COR-L47 (cell line): ENCODE results near the gene ZMYND8.
"Not testable (repeated sequence)": the region's sequence is repeated elsewhere in the genome, so short reads cannot be mapped to it uniquely, and the experiment has no call there.

Source experiments
- DNase-seq: peaks from one replicate; lab custom pipeline; 2025; lab: John Stamatoyannopoulos, UW

ZMYND8 gene

DNA sequence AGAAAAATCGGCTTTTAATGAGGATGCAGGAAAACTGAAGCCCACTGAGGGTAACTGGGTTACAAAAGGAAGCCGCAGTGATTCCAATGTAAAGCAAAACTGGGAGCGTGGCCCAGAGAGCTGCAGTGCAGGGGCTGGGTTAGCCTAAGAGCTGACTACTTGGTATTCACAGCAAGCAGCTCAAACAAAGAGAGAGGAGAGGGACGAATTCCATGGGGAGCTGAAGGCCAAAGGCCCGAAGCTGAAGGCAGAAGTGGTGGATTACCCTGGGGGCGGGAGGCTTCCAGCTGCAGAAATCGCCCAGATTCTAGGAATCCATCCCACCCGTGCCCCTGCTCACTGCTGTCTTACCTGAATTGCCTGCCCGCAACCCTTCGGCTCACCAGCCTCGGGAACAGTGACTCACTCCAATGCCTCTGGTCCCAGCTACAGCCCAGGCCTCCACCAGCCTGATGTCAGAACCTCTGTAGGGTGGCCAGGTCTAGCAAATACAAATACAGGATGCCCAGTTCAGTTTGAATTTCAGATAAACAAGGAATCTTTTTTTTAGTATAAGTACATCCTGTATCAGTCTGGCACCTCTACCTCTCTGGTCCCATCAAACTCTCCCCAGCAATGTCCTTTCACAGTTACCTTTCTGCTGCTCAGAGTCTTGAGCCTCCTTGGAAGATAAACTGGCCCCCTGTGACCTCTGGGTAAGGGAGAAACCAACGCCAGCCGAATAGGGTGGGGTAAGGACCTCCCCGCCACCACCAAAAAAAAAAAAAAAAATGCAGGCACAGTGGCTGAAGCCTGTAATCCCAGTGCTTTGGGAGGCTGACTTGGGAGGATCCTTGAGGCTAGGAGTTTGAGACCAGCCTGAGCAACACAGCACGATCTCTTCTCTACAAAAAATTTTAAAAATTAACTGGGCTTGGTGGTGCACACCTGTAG is 14.6 kb upstream of the ZMYND8 start:
- no peak for DNase-seq

DNA sequence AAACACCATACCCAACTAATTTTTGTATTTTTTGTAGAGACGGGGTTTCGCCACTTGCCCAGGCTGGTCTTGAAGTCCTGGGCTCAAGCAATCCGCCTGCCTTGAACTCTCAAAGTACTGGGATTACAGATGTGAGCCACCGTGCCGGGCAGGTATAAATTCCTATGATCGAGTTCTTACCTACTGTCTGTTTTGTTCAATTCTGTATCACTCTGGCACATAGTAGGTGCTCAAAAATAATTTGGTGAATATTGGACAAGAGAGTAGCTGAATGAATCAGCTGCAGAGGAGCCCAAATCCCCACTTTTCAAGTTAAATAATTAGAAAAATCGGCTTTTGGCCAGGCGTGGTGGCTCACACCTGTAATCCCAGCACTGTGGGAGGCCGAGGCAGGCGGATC is 13.7 kb upstream of the ZMYND8 start:
- DNase-seq = no peak

DNA sequence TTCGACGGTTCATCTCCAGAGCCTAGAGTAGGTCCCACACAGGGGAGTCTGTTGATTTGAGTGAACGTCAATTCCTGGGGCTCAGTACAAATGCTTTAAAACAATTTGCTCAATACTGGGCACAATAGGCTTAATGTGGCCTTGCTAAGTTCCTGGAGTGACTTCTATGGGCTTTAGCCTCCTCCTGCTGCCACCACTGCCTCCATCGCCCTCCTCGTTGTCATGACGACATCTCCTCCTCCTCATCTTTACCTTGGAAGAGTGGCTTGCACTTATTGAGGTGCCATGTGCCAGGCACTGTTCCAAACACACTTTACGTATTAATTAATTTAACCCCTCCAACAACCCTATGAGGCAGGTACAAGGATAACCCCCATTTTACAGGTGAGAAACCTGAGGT is 11.8 kb upstream of the ZMYND8 start:
- no peak for DNase-seq

DNA sequence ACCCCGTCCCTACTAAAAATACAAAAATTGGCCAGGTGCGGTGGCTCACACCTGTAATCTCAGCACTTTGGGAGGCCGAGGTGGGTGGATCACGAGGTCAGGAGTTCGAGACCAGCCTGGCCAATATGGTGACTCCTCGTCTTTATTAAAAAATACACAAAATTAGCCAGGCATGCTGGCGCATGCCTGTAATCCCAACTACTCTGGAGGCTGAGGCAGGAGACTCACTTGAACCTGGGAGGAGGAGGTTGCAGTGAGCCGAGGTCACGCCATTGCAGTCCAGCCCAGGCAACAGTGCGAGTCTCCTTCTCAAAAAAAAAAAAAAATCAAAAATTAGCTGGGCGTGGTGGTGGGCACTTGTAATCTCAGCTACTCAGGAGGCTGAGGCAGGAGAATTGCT is 9.8 kb upstream of the ZMYND8 start:
- DNase-seq = not testable (repeated sequence)

DNA sequence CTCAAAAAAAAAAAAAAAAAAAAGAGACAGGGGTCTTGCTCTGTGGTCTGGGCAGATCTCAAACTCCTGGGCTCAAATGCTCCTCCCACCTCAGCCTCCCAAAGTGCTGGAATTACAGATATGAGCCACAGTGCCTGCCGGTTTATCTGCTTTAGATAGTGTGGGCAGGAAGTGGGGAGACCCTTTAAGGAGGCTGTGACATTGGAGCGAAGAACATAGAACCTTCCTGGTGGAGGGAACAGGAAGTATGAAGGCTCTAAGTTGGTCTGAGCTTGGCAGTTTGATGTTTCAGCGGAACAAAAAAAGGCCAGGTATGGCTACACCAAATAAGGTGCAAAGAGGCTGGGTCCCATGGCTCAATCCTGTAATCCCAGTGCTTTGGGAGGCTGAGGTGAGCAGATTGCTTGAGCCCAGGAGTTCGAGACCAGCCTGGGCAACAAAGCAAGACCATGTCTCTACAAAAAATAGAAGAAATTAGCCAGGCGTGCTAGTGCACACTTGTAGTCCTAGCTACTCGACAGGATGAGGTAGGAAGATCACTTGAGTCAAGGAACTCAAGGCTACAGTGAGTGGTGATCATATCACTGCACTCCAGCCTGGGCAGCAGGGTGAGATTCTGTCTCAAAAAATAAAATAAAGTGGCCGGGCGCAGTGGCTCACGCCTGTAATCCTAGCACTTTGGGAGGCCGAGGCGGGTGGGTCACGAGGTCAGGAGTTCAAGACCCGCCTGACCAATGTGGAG is 8.7 kb upstream of the ZMYND8 start:
- DNase-seq = no peak

DNA sequence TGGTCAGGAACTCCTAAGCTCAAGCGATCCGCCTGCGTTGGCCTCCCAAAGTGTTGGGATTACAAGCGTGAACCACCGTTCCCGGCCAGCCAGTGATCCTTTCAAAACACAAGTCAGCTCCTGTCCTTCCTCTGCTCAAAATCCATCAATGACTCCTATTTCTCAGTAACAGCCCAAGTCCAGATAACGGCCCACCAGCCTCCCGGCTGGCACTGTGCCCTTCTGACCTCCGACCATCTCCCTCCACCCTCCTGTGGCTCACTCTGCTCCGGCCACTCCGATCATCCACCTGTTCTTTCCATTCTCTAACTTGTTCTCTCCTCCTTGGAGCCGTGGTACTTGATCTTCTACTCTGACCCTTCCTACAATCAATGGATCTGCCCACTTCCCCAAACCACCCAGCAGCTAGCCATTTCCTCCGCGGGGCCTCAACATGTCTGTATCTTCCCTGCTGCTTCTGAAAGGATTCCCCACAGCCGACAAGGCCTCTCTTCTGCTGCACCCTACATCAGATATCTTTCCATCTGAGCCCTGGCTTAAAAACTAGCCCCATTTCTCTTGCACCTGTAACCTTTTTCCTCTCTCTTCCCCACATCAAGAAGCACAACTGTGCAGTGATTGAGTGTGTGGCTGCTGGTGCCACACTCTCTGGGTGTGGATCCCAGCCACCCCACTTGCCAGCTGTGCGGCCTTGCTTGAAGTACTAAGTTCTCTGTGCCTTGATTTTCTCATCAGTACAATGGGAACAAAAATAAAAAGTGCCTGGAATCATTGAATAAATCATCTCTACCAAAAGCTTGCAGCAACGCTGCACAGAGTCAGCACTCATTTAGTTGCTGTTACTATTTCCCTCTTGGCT is 6.1 kb upstream of the ZMYND8 start:
- DNase-seq = no peak

DNA sequence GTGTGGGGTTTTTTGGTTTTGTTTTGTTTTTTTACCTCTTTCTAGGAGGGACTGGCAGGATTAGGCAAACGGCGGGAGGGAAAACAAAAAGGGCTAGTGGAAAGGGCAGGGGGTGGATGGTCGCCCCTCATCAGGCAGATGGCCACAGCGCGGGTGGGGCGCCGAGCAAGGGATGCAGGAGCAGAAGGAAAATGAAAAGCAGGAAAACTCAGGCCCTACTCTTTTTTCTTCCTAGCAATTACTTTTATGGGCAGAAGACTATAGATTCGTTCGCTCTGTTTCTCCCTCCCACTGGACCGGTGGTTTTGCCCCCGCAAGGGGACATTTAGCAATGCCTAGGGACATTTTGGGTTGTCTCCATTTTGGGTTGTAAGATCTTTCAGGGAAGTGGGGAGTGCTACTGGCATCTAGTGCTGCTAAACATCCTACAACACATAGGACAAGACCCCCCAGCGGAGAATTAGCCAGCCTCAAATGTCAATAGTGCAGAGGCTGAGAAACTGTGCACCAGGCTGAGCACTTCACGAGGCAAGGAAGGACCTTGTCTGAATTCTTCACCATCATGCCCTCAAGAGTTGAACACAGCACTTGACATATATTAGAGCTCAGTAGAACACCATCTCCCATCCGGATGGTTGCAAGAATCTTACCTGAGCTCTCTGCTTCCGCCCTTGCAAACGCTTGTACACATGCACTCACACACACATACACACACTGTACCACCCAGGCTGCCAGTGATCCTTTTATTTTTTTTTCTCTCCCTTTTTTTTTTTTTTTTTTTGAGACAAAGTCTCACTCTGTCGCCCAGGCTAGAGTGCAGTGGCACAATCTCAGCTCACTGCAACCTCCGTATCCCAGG is 4.8 kb upstream of the ZMYND8 start:
- no peak for DNase-seq

DNA sequence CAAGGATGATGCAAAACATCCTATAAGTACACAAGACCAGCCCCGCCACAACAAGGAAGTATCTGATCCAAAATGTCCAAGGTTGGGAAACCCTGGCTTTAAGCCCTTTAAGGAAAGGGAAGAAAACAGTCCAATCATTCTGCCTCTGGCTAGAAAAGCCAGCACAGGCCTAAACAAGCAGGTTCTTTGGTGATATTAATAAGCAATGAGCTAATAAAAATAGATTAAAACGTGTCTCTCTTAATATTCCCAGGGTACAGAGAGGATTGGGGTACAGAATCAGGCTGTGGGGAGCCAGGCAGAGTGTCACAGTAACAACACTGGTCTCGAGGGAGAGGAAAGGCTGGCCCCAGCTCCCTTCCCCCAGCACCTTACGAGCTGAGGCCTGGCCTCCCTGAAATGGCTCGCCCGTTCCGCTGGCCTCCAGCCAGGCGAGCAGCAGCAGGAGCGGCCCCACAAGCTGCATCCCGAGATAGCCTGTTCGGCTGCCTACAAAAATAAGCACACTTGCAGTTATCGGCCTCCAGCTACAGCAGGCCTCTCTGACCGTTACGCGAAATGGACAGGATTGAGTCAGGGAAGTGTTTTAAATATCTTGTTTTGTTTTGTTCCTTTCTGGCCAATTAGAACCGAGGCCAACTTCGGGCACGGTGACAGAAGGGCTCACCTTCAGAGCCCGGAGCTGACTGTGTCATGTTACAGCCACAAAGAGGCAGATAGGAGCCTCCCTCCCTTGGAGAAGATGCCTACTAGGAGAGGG is 4.0 kb upstream of the ZMYND8 start:
- peak; percentile 76 for DNase-seq

DNA sequence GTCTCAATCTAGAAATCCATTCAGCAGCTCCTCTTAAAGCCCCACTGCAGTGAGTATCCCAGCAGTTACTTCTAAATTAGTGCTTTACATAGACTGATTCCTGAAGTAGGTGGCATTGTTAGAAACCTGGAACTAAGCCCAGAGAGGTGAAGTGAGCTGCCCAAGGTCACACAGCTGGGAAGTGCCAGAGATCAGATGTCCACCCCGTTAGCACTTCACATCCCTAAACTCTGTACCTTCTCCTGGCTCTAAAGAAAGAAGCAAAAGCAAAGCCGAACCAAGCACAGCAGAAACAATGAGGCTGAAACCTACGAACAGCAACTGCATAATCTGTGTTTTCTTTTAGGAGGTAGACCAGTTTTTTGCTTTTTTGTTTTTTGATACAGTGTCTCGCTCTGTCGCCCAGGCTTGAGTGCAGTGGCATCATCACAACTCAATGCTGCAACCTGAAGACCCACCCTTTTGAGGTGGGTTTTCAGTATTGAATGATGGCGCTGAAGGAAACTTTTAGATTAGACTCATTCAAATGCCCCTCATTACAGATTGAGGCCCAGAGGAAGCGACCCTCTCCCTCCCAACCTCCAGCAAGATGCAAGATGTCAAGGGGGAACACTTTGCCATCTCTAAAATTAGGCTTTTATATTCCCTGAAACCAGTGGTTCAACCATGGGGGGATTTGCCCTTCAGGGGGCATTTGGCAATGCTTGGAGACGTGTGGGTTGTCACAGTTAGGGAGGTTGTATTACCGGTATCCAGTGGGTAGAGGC is 3.2 kb upstream of the ZMYND8 start:
- DNase-seq = no peak

DNA sequence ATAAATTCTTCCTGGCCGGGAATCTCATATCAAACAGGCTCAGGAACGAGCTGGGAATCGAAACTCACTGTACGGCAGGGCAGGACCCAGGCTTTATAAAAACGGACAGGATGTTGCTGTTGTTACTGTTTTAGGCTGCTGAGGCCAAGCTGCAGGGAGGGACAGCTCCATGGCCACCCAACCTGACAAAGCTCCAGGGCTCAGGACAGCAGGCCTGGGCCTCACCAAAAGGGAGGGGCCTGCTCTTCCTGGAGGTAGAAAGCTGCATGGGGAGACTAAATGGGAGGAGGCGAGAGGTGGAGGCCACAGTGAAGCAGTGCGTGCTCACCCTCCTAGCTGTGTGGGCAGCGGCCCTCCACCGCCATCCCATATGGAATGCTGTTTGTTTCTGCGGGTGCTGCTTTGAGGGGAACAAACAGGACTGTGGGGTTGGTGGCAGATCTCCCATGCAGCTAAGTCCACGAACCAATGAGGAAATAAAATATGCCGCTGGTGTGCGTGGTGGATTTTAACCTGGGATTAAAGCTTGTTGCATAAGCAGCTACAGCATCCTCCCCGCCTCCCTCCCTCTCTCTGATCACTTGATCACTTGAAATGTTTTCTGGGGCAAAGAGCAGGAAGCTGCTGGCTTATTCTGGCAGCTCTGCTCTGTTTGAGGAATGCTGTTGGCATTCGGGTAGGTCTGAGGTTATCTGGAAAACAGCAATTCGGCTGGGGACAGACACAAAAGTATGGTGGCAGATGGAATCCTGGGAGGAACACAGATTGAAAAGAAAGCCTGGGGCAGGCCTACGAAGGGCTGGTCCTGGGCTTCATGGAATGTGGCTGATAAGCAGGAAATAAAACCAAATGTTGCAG is 2.4 kb upstream of the ZMYND8 start:
- no peak for DNase-seq

DNA sequence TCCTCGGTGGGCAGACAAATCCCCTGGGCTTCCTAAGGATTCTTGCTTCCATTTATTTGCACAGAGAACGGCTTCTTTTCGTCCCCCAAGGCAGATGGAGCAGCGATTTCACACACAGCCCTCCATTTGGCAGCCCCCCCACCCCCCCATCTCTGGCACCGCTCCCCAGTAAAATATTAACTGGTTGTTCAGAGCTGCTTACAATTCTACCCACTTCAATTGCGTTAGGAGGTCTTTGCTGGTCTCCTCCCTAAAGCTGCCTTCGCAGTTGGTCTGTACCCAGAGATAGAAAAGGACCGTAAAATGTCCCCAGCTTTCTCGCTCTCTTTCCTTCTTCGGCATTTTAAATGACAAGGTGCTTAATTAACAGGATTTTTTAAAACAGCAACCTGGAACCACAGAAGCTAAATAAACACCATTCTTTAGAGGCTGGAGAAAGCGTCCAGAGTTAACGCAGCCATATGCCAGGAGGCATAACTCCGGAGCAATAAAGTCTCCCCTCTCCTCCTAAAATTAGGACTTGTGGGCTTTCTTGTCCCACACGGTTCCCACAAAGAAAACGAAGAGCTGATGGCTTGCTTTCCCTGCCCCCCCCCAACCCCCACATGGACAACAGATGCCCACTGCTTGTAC is 1.7 kb upstream of the ZMYND8 start:
- DNase-seq = no peak

DNA sequence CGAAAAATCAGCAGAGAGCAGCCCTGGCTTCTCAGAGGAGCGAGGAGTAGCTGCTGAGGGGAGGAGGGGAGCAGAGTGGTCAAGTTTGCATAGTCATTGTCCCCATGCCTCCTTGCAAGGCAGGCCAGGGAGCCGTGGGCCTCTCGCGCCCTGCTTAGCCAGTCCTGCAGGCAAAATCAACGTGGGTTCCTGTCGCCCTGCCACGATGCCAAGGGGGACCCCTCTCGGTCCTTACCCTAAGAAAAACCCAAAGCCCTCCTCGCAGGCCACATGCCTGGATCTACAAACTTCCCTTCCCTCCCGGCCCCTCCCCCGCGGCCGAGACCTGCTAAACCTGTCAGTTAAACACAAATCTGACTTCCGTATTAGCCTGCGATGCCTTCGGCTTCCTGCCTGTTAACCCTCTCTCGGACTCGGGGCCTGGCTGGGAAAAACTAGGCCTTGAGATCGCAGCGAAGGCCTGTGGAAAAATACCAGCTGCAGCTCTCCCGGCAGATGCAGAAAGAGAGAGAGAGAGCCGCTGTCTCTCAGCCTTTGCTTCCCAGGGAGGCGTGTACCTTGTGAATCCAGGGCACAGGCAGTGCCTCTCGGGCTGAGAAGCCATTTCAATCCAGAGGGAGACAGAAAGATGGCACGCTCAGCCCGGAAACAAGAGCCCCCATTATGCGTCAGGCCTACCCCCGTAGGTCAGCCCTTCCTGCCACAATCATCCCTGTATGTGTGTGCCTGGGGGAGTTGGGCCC is 968 bp upstream of the ZMYND8 start:
- no peak for DNase-seq

DNA sequence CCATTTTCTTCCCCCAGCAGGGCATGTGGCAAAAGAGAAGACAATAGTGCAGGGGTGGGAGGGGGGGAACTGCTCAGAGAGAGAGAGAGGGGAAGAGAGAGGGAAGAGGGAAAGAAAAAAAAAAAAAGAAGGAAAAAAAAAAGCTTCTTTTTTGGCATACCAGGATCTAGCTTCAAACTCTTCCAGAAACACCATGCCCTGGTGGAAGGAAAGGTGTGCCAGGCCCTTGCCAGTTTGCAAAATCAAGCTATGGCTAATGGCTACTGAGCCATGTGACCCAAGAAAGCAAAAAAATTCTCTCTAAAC is 326 bp downstream of the ZMYND8 start:
- no peak for DNase-seq

DNA sequence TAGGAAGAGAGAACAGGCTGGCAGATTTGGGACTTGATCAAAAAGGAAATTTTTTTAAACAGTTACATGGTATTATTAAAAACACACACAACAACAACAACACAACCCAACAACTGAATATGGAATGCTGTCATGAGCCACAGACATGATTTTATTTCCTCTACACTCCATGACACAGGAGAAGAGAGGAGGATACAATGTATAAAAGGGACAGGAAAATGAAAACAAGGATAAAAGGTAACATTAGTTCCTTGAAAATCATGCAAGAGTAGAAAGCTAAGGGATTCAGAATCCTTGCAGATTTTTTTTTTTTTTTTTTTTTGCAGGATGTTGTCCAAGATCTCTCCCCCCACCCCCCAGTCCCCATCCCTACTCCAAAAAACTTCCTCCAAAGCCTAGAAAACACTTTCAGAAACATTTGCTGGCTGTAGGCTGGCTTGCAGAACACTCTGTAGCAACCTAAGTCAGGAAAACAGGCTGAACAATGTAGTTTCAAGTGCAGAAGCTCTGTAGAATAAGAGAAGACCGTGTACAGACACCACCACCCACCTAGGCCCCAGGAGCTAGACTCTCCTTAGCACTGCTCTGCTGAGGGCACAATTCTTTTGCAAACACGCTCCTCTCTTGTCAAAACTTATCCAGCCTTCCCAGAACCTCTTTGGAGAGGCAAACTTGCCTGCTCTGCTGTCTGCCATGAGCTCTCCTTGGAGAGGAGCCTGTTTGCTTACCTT is 845 bp downstream of the ZMYND8 start:
- DNase-seq = no peak

DNA sequence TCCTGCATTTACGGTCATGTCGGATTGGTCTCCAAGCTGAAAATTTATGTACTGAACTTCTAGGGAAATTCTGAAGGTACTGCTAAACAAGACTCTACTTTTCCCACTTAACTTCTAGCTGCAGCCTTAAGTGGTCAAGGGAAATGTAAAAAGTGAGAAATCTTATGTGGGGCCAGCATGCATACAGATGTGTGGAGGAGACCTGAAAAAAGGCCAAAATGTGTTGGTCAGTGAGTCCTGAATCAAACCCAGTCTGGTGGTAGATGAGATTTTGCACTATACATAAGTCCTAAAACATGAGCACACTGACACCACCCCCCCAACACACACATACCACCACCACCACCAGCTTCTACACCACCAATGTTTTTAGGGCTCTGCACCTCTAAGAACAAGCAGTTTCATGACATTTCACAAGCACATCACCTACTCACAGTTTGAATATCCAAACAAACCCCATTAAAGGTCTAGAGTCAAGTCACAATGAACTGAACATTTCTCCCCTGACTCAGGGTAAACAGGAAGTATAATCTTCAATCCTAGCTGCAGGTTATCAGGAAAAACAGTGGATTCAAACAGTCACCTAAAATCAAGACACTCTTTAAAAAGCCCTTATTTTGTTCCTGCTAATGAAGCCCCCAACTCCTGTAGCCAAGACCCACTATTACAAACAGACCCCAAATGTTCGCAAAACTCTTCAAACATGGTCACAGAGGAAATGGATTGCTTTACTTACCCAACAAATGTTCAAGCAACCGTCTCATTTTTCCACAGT is 1.6 kb downstream of the ZMYND8 start:
- DNase-seq = no peak

DNA sequence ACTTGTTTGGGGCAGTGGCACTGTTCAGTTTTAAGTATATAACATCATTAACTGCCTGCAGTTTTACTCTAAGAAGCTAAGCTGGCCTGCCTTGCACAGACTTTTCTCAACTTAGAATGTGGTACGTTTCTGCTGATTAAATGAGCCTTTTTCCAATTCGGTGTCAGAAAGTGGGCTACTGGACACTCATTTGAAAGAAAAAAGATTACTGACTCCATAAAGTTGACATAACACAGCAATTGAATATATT is 2.1 kb downstream of the ZMYND8 start:
- no peak for DNase-seq
